RWPE1 (cell line): Measurements from ENCODE around the gene PURA.
A peak's percentile ranks its signal among the peaks of the same experiment; 100 is the strongest.

Experiments
- CTCF ChIA-PET: fragments of 350-600 bp; sonication (Branson Sonifier 250); formaldehyde crosslinking; extraction: SDS; loops from one replicate; lab custom pipeline; 2021; lab: Yijun Ruan, JAX
- POLR2A ChIA-PET: fragments of 400-600 bp; formaldehyde crosslinking; extraction: SDS; loops from one replicate; lab custom pipeline; 2020; ENCODE audit warnings: antibody characterized with exemption; ENCODE audit not compliant: low non-redundant PET; lab: Yijun Ruan, JAX
- DNase-seq: peaks from one replicate; pipeline ENCODE4 v3.0.0; 2012; ENCODE audit warnings: low spot score
- H3K27ac ChIP-seq: fragments of 450-650 bp; 2 replicates; pipeline ENCODE4 v1.5.1; 2017
- TF ChIP-seq, protein P1 (sequence below): fragments of 450-650 bp; conservative IDR thresholded peaks from 2 replicates; pipeline ENCODE4 v1.5.1; 2017; ENCODE audit warnings: low read depth, mild to moderate bottlenecking

PURA gene

DNA sequence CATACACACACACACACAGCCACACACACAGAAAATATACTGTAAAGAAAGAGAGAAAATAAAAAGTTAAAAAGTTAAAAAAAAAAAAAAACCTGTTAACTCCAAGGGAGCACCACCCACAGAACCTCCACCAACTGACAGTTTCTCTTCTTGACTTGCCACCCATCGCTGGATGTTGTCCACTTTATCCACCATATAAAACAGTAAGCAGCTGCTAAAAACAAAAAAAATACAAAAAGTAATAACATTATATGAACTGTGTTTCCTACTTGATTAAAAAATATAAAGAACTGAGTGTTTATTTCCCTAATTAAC lies 1.2 kb downstream of the PURA start:
- POLR2A ChIA-PET = no interaction called here
- CTCF ChIA-PET = interaction anchor here (0.8 to 1.5 kb wide), 3 partner anchors 10 to 29 kb away, joined by 3 to 4 read pairs (median 4); no protein-coding TSS in a partner anchor
- TF ChIP-seq, protein P1, sequence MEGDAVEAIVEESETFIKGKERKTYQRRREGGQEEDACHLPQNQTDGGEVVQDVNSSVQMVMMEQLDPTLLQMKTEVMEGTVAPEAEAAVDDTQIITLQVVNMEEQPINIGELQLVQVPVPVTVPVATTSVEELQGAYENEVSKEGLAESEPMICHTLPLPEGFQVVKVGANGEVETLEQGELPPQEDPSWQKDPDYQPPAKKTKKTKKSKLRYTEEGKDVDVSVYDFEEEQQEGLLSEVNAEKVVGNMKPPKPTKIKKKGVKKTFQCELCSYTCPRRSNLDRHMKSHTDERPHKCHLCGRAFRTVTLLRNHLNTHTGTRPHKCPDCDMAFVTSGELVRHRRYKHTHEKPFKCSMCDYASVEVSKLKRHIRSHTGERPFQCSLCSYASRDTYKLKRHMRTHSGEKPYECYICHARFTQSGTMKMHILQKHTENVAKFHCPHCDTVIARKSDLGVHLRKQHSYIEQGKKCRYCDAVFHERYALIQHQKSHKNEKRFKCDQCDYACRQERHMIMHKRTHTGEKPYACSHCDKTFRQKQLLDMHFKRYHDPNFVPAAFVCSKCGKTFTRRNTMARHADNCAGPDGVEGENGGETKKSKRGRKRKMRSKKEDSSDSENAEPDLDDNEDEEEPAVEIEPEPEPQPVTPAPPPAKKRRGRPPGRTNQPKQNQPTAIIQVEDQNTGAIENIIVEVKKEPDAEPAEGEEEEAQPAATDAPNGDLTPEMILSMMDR = no peak
- peak overlapping the region; percentile 95 for H3K27ac ChIP-seq
- DNase-seq = no peak

DNA sequence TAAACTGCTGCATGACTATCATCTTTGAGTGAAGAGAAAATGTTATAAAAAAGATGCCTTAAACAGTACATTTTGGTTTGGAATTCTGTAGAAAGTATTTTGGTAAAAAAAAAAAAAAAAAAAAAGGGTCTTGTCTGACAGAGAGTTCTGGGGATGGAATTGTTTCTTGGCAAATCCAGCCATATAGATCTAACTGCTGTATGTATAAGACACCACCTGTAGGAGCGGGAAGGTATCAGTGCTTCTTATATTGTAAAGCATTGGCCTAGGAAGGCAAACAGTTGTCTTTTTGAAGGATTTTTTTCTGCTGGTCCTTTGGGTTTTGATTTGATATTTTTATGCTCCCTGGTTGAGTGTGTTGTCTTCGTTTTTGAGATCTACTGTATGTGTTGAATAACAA lies 2.8 kb downstream of the PURA start:
- CTCF ChIA-PET = interaction anchor here (0.6 to 1.6 kb wide), 4 partner anchors 29 to 336 kb away, joined by 3 to 5 read pairs (median 4); no protein-coding TSS in a partner anchor
- POLR2A ChIA-PET = no interaction called here
- peak; percentile 42 for DNase-seq
- TF ChIP-seq, protein P1 = peak; percentile 14; the same call in 1 of the 2 replicates
- no peak overlapping the region for H3K27ac ChIP-seq

DNA sequence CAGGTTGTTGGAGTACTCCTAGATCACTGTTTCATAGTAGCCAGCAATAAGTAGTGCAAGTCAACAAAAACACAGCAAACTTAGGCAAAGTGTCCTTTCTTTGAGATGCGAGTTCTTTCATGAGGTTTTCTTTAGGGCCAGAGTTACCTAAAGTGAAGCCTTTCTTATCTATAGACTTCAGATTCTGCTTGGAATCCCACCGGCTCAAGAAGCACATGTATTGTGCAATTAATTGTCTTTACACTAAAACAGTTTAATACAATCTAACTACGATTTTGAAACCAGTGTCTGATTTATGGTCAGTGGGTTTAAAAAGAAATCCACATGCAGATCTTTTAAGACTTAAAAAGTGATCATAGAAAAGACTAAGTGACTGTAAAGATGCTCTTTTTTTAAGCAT lies 3.6 kb downstream of the PURA start:
- DNase-seq = no peak
- TF ChIP-seq, protein P1 = no peak
- CTCF ChIA-PET = interaction anchor here (0.6 to 1.6 kb wide), 3 partner anchors 28 to 335 kb away, joined by 3 to 5 read pairs (median 4); no protein-coding TSS in a partner anchor
- H3K27ac ChIP-seq = no peak overlapping the region
- POLR2A ChIA-PET = no interaction called here

DNA sequence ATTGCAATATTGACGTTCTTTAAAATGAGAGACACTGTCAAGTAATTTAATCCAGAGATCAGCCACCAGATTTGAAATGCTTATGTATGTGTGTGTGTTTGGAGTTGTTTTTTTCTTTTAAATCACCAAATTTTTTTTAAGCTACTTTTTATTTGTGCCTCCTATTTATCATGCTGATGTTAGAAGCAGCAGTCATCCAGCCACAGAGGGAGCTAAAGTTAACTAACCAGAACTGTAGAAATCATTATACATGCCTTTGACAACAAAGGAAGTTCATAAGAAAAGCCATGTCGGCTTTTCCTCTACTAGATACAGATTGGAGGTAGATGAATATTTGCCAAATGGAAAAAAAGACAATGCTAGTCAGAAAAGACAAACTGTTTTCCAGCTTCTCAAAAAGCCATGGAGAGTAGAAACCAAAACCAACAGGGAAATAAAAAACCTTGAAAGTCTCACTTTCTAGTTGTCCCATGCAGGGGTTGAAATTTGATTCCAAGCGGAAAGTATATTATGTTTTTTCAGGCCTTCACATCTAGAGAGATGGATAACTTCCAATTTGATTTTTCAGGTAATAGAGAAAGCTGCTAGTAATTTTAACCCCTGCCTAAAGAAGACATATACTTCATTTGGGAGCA lies 4.5 kb downstream of the PURA start:
- CTCF ChIA-PET = interaction anchor here (0.7 to 1.3 kb wide), 2 partner anchors 27 to 98 kb away, joined by 3 to 6 read pairs; no protein-coding TSS in a partner anchor
- no peak overlapping the region for H3K27ac ChIP-seq
- no peak for DNase-seq
- TF ChIP-seq, protein P1 = no peak
- POLR2A ChIA-PET = no interaction called here

DNA sequence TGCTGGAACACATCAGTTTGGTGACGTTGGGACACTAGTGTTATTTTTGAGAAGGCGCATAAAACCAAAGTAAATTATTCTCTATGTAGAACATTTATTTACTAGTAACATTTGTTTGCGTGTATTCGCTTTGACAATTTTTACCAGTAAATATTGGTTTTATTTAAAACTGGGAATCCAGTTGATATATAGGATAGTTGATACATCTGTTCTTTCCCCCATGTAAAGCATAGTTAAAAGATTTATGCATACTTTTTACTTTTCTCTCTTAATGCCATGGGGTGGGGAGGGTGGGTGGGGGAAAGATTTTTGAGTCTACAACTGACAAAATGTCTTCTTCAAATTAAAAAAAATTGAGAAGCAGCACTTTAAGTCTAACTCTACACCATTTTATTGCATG lies 11.7 kb downstream of the PURA start, which contains the start of gene IGIP:
Gene IGIP, plus strand, starts transcription at position 301 of the 400 bp plus-strand sequence. CDS start 2,540 bp downstream, outside the sequence.
- ChIA-PET POLR2A (no interaction called here), CTCF (interaction anchor here (0.7 kb wide), 1 partner anchor 10 kb away, joined by 4 read pairs; no protein-coding TSS in a partner anchor)
- DNase-seq = no peak
- H3K27ac ChIP-seq = no peak within 1 kb of the TSS
- TF ChIP-seq, protein P1 = no peak

DNA sequence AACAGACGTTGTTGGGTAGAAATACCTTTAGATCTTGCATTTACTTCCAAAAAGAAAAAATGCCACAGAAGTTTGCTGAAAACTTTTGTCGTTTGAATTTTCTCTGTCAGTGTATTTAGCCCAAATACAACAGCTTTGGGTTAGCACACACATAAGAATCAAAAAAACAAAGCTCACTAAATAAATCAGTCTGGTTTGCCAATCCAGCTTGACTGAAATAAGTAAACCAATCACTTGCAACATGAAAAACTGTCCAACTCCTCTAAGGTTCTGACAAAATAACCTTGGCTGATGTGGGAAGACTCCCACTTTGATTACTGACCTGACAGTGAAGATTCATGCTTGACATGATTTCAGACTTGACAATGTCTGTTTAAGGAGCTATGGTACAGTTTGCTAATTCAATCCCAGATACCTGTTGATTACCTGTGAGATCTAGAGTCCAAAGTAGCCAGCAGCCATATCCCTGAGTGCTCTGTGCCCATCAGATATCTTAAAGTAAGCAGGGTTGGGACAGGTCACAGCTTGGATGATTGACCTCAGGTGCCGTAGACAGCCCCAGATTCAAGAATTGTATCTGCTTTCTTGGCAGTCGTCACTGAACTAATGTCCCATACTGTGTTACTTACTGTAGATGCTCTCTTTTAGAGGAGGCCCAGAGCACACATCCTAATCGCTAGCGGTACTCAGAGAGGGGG lies 12.6 kb downstream of the PURA start:
- no peak overlapping the region for H3K27ac ChIP-seq
- no peak for DNase-seq
- CTCF ChIA-PET = no interaction called here
- TF ChIP-seq, protein P1 = no peak
- POLR2A ChIA-PET = no interaction called here
